Measurements from ENCODE around the gene BMPR1B.

DNA sequence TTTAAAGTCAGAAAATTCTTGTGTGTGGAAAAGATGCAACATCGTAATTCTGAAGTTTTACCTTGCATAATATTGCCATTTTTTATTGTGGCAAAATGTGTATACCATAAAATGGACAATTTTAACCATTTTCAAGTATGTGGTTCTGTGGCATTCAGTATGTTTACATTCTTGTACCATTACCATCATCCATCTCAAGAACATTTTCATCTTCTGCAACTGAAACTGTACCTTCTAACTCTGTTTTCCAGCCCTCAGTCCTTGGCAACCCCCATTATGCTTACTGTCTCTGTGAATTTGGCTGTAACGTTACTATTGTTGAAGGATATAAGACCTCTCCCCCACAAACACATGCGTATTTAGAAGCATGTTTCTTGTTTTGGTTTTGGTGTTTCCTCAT lies 123.2 kb downstream of the BMPR1B start:
- TF ChIP-seq, protein P1, sequence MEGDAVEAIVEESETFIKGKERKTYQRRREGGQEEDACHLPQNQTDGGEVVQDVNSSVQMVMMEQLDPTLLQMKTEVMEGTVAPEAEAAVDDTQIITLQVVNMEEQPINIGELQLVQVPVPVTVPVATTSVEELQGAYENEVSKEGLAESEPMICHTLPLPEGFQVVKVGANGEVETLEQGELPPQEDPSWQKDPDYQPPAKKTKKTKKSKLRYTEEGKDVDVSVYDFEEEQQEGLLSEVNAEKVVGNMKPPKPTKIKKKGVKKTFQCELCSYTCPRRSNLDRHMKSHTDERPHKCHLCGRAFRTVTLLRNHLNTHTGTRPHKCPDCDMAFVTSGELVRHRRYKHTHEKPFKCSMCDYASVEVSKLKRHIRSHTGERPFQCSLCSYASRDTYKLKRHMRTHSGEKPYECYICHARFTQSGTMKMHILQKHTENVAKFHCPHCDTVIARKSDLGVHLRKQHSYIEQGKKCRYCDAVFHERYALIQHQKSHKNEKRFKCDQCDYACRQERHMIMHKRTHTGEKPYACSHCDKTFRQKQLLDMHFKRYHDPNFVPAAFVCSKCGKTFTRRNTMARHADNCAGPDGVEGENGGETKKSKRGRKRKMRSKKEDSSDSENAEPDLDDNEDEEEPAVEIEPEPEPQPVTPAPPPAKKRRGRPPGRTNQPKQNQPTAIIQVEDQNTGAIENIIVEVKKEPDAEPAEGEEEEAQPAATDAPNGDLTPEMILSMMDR (conservative IDR thresholded peaks at IDR 0.05 in 1 of 2, IDR thresholded peaks at IDR 0.05 in 1 of 2; ENCODE audit: extremely low read depth in 1 of 2, insufficient read depth in 1 of 2, low read depth in 1 of 2, low read length in 2 of 2) = no peak
- TF ChIP-seq EZH2 (IDR thresholded peaks at IDR 0.05; ENCODE audit: borderline replicate concordance, low read length) = no peak

Data from mammary epithelial cell (primary cell).